SK-N-SH treated with all-trans-retinoic acid at 6 μM for 48 hours (cell line): ENCODE data around the gene VPS54.

Experiments
- ZC3H10 ChIP-seq: fragments of 250-450 bp; sonication (Bioruptor Pico); IDR thresholded peaks from 2 replicates; pipeline ENCODE4 v1.5.1; 2021; ENCODE audit warnings: mild to moderate bottlenecking, moderate library complexity
- ZFP3 ChIP-seq: fragments of 250-450 bp; sonication (Bioruptor Pico); IDR thresholded peaks from 2 replicates; pipeline ENCODE4 v1.5.0; 2020; ENCODE audit warnings: mild to moderate bottlenecking, moderate library complexity
- ZNF8 ChIP-seq: fragments of 450-650 bp; formaldehyde crosslinking; IDR thresholded peaks from 2 replicates; pipeline ENCODE4 v1.5.0; 2020; ENCODE audit warnings: mild to moderate bottlenecking, moderate library complexity

- no peak for TF ChIP-seq ZNF8 (CRISPR knock-in tag)
- TF ChIP-seq ZC3H10 (CRISPR knock-in tag), result no peak
- no peak for TF ChIP-seq ZFP3 (CRISPR knock-in tag)
Observed at GRCh38 chr2:63863707-63864106, 155.5 kb downstream of the VPS54 start.
